GM18507 (cell line): ENCODE measurements around the gene FANCC.

Experiments
- DNase-seq: peaks from one replicate; pipeline ENCODE4 v3.0.0; 2011; ENCODE audit warnings: low read depth; ENCODE audit not compliant: insufficient read length; ENCODE audit errors: extremely low spot score
- FAIRE-seq: peaks from 2 replicates; lab custom pipeline; 2011; peaks lifted over from hg19 to GRCh38; lab: Jason Lieb, UNC

Gene FANCC

GRCh38 chr9:95110921-95111525 is 206.5 kb downstream of the FANCC start:
- DNase-seq (no peak), FAIRE-seq (no peak)

GRCh38 chr9:95109456-95109855 is 208.1 kb downstream of the FANCC start:
- FAIRE-seq (no peak), DNase-seq (no peak)

- no peak for FAIRE-seq
These were observed 208.7 kb downstream of the FANCC start for GRCh38 chr9:95108777-95109176.

GRCh38 chr9:95107976-95108375 is 209.5 kb downstream of the FANCC start:
- DNase-seq (no peak), FAIRE-seq (no peak)

More at GRCh38 chr9:95108777-95109176, 208.7 kb downstream of the FANCC start:
- DNase-seq: no peak

- FAIRE-seq: no peak
These were observed 210.3 kb downstream of the FANCC start for GRCh38 chr9:95107001-95107749.

GRCh38 chr9:95105519-95106287 is 211.8 kb downstream of the FANCC start:
- DNase-seq (no peak), FAIRE-seq (no peak)

More at GRCh38 chr9:95107001-95107749, 210.3 kb downstream of the FANCC start:
- no peak for DNase-seq

GRCh38 chr9:95104980-95105379 is 212.5 kb downstream of the FANCC start:
- DNase-seq (no peak), FAIRE-seq (no peak)

- no peak for FAIRE-seq
These were observed 212.9 kb downstream of the FANCC start for GRCh38 chr9:95104581-95104960.

GRCh38 chr9:95103871-95104580 is 213.5 kb downstream of the FANCC start:
- DNase-seq (no peak), FAIRE-seq (no peak)

More at GRCh38 chr9:95104581-95104960, 212.9 kb downstream of the FANCC start:
- no peak for DNase-seq

- no peak for DNase-seq
- no peak for FAIRE-seq
These were observed 214.2 kb downstream of the FANCC start for GRCh38 chr9:95103281-95103771.

- no peak for FAIRE-seq
These were observed 214.9 kb downstream of the FANCC start for GRCh38 chr9:95102572-95102971.

GRCh38 chr9:95102001-95102433 is 215.5 kb downstream of the FANCC start:
- DNase-seq: no peak
- no peak for FAIRE-seq

More at GRCh38 chr9:95102572-95102971, 214.9 kb downstream of the FANCC start:
- no peak for DNase-seq

GRCh38 chr9:95101326-95101725 is 216.2 kb downstream of the FANCC start:
- FAIRE-seq (no peak), DNase-seq (no peak)

GRCh38 chr9:95100071-95100627 is 217.4 kb downstream of the FANCC start:
- FAIRE-seq (no peak), DNase-seq (no peak)

- DNase-seq (no peak), FAIRE-seq (no peak)
These were observed 218.0 kb downstream of the FANCC start for GRCh38 chr9:95099321-95100070.

GRCh38 chr9:95098391-95098921 is 219.1 kb downstream of the FANCC start:
- DNase-seq: no peak
- FAIRE-seq: no peak

GRCh38 chr9:95097279-95097678 is 220.2 kb downstream of the FANCC start:
- DNase-seq (no peak), FAIRE-seq (no peak)

- no peak for FAIRE-seq
- DNase-seq: no peak
These were observed 220.7 kb downstream of the FANCC start for GRCh38 chr9:95096807-95097206.
